ENCODE measurements around the gene GPRC5D. TPM values are rescaled to one million over a fixed set of nuclear protein-coding genes. Genes with fewer than 3 reads are reported as not detected.
A peak's percentile ranks its signal among the peaks of the same experiment; 100 is the strongest.

GPRC5D gene
- polyA plus RNA-seq, 1 donor (not counting 4 experiments of a cell fraction or from before 2014, with no cell fraction given): 0.08 TPM

DNA sequence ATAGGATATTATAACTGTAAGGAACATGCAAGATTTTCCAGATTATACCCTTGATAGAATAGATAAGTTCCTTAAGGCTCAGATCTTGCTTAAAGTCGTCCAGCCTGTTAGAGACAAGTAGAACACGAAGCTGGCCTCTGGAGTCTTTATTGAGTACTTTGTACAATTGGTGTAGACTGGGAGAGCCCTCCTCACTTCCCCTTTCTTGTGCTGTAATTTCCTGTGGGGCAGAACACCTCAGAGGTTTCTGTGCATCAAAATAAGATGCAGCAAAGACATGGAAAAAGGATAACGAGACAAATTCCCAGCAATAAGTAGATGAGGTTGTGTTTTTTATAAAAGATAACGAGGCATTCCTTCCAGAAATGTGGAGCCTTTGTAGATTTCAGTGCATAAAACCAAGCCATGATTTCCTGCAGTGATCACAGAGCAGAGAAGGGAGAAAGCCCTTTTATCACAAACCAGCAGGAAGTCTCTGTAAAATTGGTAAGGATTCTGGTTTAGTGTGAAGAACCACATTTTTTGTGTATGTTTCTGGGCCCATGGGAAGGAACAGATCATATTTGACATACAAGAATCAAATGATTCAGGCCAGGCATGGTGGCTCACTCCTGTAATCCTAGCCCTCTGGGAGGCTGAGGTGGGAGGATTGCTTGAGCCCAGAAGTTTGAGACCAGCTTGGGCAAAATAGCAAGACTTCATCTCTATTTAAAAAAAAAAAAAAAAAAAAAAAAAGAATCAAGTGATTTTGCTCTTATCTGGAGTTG lies 42.6 kb downstream of the GPRC5D start:
- Histone ChIP-seq H3K27ac (ENCODE audit: control insufficient read depth, insufficient read depth, low read length) (no peak overlapping the region), H4K20me1 (ENCODE audit: control insufficient read depth, extremely low read depth, insufficient read depth, low read length) (no peaks in the 10 kb centered on the region), H3K27me3 (ENCODE audit: control insufficient read depth, extremely low read depth, insufficient read depth, low read length) (no peaks in the 10 kb centered on the region), H2AFZ (ENCODE audit: control insufficient read depth, low read length) (no peak overlapping the region), H3K4me2 (ENCODE audit: control insufficient read depth, extremely low read depth, insufficient read depth, low read depth, low read length) (no peak overlapping the region), H3K4me1 (ENCODE audit: control insufficient read depth, extremely low read depth, insufficient read depth, low read length) (peaks cover 6% of the 10 kb centered on the region), H3K4me3 (ENCODE audit: control insufficient read depth in 2 of 3, extremely low read depth in 1 of 3, insufficient read depth in 2 of 3, low read depth in 1 of 3, low read length in 3 of 3) (no peak overlapping the region), H3K36me3 (ENCODE audit: control insufficient read depth in 2 of 2, extremely low read depth in 1 of 2, insufficient read depth in 2 of 2, low read length in 2 of 2) (peaks cover 28 to 33% of the 10 kb centered on the region in 2 experiments), H3K9me1 (ENCODE audit: control insufficient read depth, extremely low read depth, insufficient read depth, low read length) (no peaks in the 10 kb centered on the region), H3K79me2 (ENCODE audit: control insufficient read depth, insufficient read depth, low read length) (peaks cover 32% of the 10 kb centered on the region), H3K9me3 (ENCODE audit: control insufficient read depth, low read depth, low read length) (no peaks in the 10 kb centered on the region), H3K9ac (ENCODE audit: control insufficient read depth, extremely low read depth, insufficient read depth, low read length) (no peak overlapping the region)
- dilution Hi-C loops (cut with MboI; ENCODE audit: extremely low pct_ligation_motif_present, low sequenced_read_pairs): no loop called here
- DNase-seq (ENCODE audit: low read depth, low spot score) (no peak), FAIRE-seq (no peak)
- no peak for TF ChIP-seq EZH2 (IDR thresholded peaks at IDR 0.05; ENCODE audit: low read length)
- TF ChIP-seq, protein P1, sequence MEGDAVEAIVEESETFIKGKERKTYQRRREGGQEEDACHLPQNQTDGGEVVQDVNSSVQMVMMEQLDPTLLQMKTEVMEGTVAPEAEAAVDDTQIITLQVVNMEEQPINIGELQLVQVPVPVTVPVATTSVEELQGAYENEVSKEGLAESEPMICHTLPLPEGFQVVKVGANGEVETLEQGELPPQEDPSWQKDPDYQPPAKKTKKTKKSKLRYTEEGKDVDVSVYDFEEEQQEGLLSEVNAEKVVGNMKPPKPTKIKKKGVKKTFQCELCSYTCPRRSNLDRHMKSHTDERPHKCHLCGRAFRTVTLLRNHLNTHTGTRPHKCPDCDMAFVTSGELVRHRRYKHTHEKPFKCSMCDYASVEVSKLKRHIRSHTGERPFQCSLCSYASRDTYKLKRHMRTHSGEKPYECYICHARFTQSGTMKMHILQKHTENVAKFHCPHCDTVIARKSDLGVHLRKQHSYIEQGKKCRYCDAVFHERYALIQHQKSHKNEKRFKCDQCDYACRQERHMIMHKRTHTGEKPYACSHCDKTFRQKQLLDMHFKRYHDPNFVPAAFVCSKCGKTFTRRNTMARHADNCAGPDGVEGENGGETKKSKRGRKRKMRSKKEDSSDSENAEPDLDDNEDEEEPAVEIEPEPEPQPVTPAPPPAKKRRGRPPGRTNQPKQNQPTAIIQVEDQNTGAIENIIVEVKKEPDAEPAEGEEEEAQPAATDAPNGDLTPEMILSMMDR (optimal IDR thresholded peaks at IDR 0.05 in 1 of 3, IDR thresholded peaks at IDR 0.05 in 1 of 3, conservative IDR thresholded peaks at IDR 0.05 in 1 of 3; ENCODE audit: extremely low read depth in 1 of 3, insufficient read depth in 2 of 3, low read length in 3 of 3): no peak

DNA sequence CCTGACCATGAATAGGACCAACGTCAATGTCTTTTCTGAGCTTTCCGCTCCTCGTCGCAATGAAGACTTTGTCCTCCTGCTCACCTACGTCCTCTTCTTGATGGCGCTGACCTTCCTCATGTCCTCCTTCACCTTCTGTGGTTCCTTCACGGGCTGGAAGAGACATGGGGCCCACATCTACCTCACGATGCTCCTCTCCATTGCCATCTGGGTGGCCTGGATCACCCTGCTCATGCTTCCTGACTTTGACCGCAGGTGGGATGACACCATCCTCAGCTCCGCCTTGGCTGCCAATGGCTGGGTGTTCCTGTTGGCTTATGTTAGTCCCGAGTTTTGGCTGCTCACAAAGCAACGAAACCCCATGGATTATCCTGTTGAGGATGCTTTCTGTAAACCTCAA lies 43.3 kb downstream of the GPRC5D start:
- Histone ChIP-seq H3K9me3 (ENCODE audit: control insufficient read depth, low read depth, low read length) (no peaks in the 10 kb centered on the region), H4K20me1 (ENCODE audit: control insufficient read depth, extremely low read depth, insufficient read depth, low read length) (no peaks in the 10 kb centered on the region), H3K36me3 (ENCODE audit: control insufficient read depth in 2 of 2, extremely low read depth in 1 of 2, insufficient read depth in 2 of 2, low read length in 2 of 2) (peaks cover 30 to 31% of the 10 kb centered on the region in 2 experiments), H3K27me3 (ENCODE audit: control insufficient read depth, extremely low read depth, insufficient read depth, low read length) (no peaks in the 10 kb centered on the region), H3K4me2 (ENCODE audit: control insufficient read depth, extremely low read depth, insufficient read depth, low read depth, low read length) (no peak overlapping the region), H3K4me3 (ENCODE audit: control insufficient read depth in 2 of 3, extremely low read depth in 1 of 3, insufficient read depth in 2 of 3, low read depth in 1 of 3, low read length in 3 of 3) (no peak overlapping the region), H3K9ac (ENCODE audit: control insufficient read depth, extremely low read depth, insufficient read depth, low read length) (no peak overlapping the region), H3K9me1 (ENCODE audit: control insufficient read depth, extremely low read depth, insufficient read depth, low read length) (peaks cover under 1% of the 10 kb centered on the region), H3K4me1 (ENCODE audit: control insufficient read depth, extremely low read depth, insufficient read depth, low read length) (peaks cover 13% of the 10 kb centered on the region), H3K79me2 (ENCODE audit: control insufficient read depth, insufficient read depth, low read length) (peaks cover 36% of the 10 kb centered on the region), H3K27ac (ENCODE audit: control insufficient read depth, insufficient read depth, low read length) (no peak overlapping the region), H2AFZ (ENCODE audit: control insufficient read depth, low read length) (no peak overlapping the region)
- FAIRE-seq: peak; percentile 32
- dilution Hi-C loops (cut with MboI; ENCODE audit: extremely low pct_ligation_motif_present, low sequenced_read_pairs): no loop called here
- no peak for DNase-seq (ENCODE audit: low read depth, low spot score)
- TF ChIP-seq EZH2 (IDR thresholded peaks at IDR 0.05; ENCODE audit: low read length): no peak
- TF ChIP-seq, protein P1 (optimal IDR thresholded peaks at IDR 0.05 in 1 of 3, IDR thresholded peaks at IDR 0.05 in 1 of 3, conservative IDR thresholded peaks at IDR 0.05 in 1 of 3; ENCODE audit: extremely low read depth in 1 of 3, insufficient read depth in 2 of 3, low read length in 3 of 3): no peak
